IMR-90 (cell line): ENCODE measurements around the gene ZSWIM3.

Source experiments
- CEBPB ChIP-seq: IDR thresholded peaks from 2 replicates; pipeline ENCODE4 v1.6.1; 2012; ENCODE audit warnings: low read depth, low read length, improper control_type of control experiment
- MAFK ChIP-seq: IDR thresholded peaks from 2 replicates; pipeline ENCODE4 v1.6.1; 2012; ENCODE audit warnings: low read depth, low read length, improper control_type of control experiment
- POLR2A ChIP-seq: IDR thresholded peaks from 2 replicates; pipeline ENCODE4 v1.6.1; 2012; ENCODE audit warnings: mild to moderate bottlenecking, low read depth, low read length
- RCOR1 ChIP-seq: IDR thresholded peaks from 2 replicates; pipeline ENCODE4 v1.6.1; 2012; ENCODE audit warnings: mild to moderate bottlenecking, low read length, improper control_type of control experiment; ENCODE audit not compliant: insufficient replicate concordance
- RFX5 ChIP-seq: IDR thresholded peaks from 2 replicates; pipeline ENCODE4 v1.8.0; 2012; ENCODE audit warnings: low read depth, mild to moderate bottlenecking, low read length, moderate library complexity
- TF ChIP-seq, protein P1 (sequence below): conservative IDR thresholded peaks from 2 replicates; pipeline ENCODE4 v1.5.1; 2012; ENCODE audit warnings: mild to moderate bottlenecking, low read depth, low read length, improper control_type of control experiment

- TF ChIP-seq RFX5 (no peak), RCOR1 (no peak), POLR2A (no peak), MAFK (no peak), CEBPB (no peak)
- TF ChIP-seq, protein P1, sequence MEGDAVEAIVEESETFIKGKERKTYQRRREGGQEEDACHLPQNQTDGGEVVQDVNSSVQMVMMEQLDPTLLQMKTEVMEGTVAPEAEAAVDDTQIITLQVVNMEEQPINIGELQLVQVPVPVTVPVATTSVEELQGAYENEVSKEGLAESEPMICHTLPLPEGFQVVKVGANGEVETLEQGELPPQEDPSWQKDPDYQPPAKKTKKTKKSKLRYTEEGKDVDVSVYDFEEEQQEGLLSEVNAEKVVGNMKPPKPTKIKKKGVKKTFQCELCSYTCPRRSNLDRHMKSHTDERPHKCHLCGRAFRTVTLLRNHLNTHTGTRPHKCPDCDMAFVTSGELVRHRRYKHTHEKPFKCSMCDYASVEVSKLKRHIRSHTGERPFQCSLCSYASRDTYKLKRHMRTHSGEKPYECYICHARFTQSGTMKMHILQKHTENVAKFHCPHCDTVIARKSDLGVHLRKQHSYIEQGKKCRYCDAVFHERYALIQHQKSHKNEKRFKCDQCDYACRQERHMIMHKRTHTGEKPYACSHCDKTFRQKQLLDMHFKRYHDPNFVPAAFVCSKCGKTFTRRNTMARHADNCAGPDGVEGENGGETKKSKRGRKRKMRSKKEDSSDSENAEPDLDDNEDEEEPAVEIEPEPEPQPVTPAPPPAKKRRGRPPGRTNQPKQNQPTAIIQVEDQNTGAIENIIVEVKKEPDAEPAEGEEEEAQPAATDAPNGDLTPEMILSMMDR: no peak
These were observed 39.3 kb downstream of the ZSWIM3 start for GRCh38 chr20:45896641-45897161.
